GM19395 (cell line): ENCODE data around the gene ZFP82.

Experiments
- ATAC-seq: cut with Tn5 transposase; IDR thresholded peaks from one replicate; pipeline ENCODE4 v1.9.1; 2021; ENCODE audit warnings: mild to moderate bottlenecking, moderate library complexity; ENCODE audit not compliant: unreplicated experiment

Gene ZFP82

GRCh38 chr19:36373638-36374156, 44.7 kb downstream of the ZFP82 start:
- ATAC-seq = no peak

GRCh38 chr19:36371886-36372285, 46.6 kb downstream of the ZFP82 start:
- no peak for ATAC-seq

GRCh38 chr19:36363845-36364244, 54.6 kb downstream of the ZFP82 start:
- ATAC-seq = no peak
